NCI-H460 (cell line): Measurements from ENCODE around the gene KCNC1. TPM values are rescaled to one million over a fixed set of nuclear protein-coding genes. Genes with fewer than 3 reads are reported as not detected.

Source experiments
- DNase-seq: peaks from one replicate; pipeline ENCODE4 v3.0.0-alpha.2; 2016; ENCODE audit warnings: low read depth; ENCODE audit errors: extremely low read depth
- total RNA-seq: library from RNA; depleted of rRNA; stranded (reverse); fragments of >200 nt; shearing (Covaris generic); gene quantifications from 2 replicates; pipeline ENCODE4 v1.2.3, GENCODE V29; 2014

Gene KCNC1
- total RNA-seq, 1 experiment from 2014 or later: not detected

DNA sequence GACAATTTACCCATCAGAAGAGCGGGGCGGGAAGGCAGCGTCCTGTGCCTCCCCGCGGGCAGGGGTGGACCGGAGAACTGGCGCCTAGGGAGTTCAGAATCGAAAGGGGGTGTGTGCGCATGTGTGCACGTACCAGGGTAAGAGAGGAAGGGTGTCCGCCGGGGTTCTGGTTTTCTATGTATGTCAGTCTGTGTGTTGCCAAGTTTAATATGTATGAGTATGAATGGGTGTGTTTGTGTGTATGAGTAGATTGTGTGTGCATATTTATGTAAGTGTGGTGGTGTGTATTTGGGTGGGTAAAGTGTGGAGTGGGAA is 2.0 kb downstream of the KCNC1 start:
- DNase-seq: no peak

DNA sequence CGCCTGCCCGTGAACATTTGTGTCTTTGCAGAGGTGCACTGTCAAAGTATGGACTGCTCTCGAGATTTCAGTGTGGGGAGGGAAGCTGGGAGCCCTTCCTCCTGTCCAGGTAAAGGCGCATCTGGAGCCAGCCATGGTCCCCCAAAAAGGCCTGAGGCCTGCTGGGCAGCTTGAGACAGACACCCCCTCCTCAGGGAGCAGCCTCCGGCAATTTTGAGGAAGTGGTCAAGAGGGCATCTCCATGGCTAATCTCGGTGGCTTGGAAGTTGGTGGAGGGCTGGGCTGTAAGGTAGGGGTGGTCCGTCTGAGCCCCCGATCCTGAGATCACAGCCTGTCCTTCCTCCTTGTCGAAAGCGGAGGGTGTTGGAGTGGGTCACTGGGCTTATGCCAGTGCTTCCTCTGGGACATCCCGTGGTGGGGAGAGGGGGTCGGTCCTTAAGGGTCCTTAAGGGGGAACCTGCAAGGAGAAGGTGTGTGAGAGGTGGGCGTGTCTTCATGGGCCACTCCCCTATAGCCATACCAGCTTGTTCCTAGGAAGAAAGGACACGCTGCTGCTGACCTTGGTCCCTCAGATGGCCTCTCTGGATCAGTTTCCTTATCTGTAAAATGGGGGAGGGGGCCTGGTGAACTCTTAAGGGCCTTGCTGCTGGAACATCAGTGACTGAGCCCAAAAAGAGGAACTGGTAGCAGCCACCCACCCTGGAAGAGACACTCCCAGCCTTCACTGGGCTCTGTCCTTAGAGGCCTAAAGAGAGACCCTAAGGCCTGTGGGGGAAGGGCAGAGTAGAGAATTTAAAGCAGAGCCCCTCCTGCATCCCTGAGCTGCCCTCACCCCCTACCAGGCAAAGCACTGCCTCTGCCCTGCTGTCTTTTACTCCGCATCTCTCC is 2.6 kb downstream of the KCNC1 start:
- DNase-seq: no peak

DNA sequence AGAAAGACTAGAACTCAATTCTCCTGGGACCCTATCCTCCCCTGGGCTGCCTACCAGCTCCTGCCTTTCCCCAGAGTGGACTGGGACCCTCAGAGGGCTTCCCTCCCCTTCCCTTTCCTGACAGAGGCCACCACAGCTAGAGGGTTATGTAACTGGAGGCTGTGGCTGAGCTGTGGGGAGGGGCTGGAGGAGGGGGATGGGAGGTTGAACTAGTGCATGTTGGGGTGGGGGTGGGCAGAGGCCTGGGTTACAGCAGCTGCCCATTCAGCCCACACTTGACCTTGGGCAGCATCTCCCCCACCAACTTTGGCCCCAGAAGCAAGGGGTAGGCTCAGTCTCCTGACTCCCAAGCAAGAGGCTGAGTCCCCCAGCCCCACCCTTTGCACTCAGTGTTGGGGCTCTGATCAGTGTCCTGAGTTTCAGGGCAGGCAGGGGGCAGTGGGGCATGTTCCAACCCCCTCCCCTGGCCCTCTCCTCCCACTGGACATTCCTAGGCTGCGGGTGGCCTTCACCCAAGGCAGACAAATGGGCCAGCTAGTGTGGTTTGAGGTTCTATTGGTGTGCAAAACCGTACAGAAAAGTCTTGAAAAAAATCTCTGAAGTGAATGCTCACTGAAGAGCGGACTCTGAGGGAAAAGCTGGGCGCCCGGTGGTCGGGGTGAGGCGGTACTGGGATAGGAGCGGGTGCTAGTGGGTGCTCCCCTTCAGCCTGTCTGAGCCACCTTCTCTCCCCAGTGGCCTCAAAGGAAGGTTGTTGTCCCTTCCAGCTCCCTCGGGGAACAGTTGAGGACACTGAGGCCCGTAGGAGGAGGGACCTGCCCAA is 3.8 kb downstream of the KCNC1 start:
- DNase-seq: no peak

DNA sequence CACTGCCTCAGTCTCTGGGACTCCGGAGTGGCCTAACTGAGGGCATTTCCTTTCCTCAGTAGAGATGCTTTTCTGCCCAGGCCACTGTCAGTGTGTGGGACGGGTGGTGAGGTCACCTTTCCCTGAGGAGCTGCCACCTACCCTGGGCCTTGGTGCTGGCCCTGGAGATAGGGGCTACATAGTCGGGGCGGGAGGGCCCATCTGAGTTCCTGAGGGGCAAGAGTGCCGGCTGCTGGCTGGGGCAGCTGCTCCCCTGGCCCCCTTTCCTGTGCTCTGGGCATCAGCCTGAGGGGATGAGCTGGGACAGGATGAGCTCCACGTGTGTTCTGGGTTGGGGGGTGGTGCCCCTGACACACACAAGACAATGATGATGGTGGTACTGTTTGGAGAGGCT is 5.4 kb downstream of the KCNC1 start:
- DNase-seq: no peak

DNA sequence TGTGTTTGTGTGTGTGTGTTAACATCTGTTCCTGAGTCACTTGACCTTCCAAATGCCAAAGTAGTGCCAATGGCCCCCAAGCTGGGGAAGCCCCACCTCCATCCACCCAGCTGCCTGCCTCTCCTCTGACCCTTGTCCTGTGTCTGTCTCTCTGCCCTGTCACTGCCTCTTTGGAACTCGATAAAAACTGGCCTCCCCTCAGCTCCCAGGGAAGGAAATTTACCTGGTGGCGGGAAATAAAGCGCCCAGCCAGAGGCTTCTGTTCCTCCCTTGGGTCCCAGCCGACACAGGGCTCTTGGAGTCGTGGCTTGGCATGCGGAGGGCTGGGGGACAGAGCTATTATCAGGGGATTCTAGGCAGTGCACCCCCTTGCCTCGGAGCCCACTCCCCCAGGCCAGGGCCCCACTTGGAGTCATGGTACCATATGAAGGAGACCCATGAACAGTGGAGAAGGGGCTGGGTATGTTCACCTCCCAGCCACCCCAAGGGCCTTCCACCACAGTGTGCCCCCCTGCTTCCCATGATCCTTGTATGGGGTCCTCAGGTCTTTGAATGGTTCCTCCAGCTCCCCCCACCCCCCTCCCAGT is 6.2 kb downstream of the KCNC1 start:
- DNase-seq: no peak

DNA sequence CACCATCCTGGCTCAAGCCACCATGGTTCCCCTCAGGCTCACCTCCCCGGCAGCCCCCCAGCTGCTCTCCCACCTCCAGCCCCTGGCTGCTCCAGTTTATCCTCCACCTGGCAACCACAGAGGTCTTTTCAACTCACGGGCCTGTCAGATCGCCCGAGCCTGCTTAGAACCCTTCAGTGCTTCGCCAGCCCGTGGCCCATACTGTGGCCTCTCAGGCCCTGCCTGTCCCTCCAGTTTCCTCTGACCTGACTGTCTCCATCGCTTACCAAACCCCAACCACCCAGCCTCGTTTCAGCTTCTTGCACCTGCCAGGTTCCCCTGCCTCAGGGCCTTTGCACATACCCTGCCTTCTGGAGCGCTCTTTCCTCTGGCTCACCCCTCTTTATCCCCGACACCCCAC is 6.9 kb downstream of the KCNC1 start:
- DNase-seq: no peak

DNA sequence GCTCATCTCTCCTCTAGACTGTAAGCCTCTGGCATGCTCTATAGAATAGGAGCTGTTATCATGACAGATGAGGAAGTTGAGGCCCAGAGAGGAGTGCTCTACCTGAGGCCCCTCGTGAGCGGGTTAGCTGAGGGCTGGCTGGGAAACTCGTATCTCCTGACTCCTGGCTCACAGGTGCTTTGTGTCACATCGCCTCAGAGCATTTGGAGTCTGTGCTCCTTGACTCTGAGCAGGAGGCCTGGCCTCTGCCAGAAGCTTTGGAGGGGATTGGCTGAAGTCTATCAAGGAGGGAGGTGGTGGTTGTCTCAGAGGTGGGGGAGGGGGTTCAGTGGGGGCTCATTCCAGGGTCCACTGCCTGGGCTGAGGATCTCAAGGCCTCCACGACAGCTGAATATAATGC is 7.4 kb downstream of the KCNC1 start:
- DNase-seq: no peak

DNA sequence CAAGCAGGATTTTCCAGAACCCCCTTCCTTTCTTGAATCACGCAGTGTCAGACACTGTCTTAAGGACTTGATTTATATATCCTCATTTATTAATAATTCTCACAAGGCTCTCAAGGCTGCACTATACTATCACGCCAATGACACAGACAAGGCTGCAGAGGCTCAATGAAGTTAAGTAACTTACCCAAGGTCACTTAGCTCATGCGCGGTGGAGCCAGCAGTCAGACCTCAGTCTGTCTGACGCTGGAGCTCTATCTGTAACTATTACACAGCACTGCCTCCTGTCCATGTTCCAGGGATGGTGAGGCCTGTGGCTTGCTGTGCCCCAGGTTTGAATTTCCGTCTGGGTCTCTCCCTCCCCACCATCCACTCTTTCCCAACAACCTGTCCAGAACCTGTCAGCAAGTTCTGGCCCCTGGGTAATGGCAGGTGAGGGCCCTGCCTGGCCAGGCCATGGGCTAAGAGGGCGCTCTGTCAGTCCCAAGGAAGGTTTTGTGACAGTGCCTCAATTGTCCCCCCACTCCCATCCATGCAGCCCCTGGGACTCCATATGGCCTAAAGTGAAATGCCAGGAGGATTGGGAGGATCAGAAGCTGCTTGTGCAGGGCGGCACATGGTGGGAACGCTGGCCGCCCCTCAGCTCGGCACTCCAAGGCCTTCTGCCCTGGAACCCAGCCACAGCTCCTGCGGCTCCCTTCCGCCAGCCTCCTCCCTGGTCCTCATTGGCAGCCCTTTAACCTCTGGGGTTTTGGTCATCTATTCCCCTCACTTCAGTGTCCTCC is 8.6 kb downstream of the KCNC1 start:
- no peak for DNase-seq

DNA sequence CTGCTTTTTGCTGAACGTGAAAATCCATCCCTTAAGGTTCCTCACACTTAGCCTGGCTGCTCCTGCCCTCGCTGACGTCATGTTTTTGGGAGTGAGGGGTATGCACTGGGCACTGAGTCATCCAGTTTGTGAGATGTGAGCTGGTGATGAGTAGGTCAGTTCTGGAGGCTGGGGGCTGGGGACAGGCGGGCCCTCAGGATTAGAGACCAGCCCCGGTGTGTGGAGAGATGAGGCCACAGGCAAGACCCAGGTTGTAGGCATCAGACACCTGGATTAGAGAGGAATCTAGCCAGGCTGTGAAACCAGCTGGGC is 9.2 kb downstream of the KCNC1 start:
- no peak for DNase-seq

DNA sequence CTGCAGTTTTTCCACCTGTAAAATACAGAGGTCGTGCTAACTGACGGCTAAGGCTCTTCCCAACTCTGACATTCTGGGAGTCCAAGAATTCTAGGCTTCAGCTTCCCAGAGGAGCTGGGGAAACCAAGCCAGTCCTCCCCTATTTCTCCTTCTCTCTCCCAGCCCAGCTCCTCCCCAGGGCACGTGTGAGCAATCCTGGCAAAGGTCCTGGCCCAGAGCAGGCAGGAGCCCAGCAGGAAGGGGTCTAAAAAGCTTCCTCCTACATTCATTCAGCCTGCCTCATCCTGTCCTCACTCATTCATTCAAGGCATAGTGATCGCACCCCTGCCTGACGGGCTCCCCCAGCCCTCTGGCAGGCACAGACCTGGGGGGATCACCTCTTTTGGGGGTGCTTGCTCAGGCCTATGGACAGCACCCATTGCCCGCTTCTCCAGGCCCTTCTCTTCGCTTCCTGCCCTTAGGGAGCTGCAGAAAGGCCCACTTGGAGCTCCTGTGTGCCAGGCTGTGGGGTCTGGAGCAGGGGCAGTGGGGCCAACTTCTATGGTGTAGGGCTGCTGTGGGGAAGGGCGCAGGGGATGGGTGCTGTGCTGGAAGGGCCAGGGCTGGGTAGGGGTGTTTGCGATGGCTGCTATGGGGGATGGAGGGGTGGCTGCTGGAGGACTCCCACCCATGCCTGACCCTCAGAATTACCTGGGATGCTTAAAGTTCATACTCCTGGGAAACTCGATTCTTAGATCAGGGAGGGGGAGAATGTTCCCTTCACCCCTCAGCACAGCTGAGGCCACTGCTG is 9.8 kb downstream of the KCNC1 start:
- DNase-seq: no peak

DNA sequence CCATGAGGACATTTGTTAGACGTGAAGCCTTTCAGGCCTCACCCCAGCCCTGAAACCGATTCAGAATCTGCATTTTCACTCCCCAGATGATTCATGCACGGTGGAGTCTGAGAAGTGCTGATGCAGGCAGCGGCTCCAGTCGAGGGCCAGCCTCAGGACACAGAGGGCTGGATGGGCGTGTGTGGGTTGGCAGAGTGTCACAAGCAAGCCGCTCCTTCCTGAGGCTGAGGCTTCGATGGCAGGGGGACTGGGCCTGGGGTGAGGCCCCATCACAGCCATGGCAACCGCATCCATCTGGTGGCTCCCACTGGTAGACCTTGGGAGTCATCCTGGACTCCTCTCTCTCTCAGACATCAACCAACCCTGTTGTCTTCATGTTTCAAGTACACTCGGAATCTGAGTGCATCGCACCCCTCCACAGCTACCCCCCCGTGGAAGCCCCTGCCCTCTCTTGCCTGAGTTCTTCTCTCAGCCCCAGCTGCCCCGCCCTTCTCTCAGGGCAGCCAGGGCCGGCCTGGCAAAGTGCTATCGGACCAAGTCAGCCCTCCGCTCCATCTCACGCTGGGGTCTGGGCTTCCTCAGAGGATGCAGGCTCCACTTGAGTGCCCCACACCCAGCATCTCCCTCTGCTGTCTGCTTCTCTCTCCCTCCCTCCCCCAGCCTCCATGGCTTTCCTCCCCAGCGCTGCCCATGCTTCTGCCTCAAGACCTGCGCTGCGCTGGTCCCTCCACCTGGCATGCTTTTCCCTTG is 10.6 kb downstream of the KCNC1 start:
- DNase-seq: no peak

DNA sequence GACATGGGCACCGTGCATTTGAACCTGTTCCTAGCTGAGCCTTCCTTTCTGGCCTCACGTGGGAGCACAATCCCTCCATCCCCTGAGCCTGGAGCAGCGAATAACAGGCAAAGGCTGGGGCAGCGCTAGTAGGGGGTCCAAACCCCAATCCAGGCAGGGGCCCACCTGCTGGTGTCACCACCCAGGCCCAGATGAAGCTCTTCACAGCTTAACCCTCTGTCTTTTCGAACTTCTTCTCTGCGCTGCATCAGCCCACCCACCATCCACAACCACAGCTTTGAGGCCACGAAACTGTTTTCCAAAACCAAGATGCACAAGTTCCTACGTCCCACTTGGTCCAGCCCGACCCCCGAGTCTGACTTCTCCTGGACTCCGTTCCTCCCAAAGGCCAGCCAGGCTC is 11.5 kb downstream of the KCNC1 start:
- DNase-seq: no peak

DNA sequence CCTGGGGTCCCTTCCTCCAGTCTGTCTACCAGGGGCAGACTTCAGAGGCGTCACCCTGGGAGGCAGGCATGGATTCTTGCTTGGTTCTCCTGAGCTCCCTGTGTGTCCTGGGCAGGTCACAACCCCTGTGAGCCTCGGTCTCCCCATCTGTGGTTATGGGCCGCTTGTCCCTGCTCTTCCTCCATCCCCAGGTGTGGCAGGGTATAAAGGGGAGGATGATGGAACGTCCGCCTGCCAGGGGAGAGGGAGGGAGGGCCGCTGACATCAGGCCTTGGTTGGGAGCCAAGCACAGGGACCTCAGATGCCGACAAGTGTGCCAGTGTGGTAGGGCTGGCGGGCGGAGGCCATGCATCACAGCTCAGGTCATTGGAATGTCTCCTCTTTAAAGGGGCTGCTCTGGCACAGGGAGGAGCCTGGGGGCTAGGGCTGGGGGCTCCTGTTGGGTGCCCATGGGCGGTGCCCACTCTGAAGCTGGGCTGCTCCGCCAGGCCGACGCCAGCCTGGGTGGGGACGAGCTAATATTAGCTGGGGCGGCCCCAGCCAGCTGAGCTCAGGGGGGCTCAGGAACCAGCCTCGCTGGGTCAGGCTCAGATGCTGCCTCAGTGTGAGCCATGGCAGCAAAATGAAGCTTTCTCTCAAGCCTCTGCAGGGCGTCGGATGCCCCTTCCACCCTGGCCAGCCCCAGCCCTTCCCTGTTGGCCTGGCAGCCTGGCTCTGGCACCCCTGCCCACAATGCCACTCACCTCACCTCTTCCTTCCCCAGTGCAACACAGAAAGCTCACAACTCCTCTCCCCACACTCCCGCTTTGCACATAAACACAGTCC is 12.8 kb downstream of the KCNC1 start:
- DNase-seq: no peak

DNA sequence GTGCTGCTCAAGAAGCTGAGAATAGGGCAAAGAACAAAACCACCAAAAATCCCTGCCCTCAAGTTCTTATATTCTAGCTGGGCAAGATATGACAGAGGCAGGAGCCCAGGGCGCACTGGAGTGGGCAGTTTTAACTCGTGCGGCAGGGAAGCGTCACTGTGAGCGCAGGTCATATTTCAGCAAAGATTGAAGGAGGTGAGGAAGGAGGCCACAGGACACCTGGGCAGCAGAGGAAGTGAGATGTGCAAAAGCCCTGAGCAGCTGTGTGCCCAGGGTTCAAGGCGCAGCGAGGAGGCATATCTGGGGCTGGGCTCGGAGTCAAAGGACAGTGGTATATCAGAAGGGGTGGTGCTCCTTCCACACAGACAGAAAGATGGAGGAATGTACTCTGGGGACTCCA is 13.5 kb downstream of the KCNC1 start:
- no peak for DNase-seq

DNA sequence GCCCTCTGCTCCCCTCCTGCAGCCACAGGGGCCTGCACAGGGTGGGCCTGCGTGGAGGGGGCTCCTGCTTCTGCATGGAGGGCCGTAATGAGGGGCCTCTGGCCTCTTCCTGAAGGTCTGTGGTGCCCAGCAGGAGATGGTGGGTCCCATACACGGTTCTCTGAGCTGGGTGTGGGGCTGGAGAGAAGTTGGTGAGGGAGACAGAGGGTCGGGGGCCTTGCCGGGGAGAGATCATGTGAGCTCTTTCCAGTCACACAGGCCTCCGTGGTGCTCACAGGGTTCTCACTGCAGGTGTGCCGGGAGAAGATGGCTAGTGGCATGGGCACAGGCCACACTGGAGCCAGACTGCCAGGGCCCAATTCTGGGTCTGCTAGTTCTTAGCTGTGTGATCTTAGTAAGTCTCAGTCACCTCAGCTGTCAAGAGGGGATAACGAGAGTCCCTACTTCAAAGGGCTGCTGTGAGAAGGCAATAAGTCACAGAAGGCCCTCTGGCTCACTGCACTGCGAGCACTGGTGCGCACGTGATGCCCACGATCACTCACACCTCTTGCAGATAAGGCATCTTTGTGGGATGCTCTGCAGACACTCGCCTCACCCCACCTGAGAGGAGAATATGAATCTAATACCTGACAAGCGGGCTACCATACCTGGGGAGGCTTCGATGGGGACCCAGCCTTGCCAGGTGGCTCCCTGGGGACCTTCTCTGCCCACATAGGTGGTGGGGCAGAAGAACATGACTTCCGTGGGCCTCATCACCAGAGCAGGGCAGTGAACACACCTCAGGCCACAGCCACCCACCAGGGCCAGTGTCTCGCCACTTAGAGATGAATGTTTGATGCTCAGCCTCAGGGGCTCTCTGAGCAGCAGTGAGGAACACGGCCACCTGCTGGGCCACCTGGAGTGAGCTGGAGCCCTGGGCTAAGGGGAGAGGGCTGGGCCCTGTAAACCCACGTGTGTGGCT is 14.5 kb downstream of the KCNC1 start:
- no peak for DNase-seq

DNA sequence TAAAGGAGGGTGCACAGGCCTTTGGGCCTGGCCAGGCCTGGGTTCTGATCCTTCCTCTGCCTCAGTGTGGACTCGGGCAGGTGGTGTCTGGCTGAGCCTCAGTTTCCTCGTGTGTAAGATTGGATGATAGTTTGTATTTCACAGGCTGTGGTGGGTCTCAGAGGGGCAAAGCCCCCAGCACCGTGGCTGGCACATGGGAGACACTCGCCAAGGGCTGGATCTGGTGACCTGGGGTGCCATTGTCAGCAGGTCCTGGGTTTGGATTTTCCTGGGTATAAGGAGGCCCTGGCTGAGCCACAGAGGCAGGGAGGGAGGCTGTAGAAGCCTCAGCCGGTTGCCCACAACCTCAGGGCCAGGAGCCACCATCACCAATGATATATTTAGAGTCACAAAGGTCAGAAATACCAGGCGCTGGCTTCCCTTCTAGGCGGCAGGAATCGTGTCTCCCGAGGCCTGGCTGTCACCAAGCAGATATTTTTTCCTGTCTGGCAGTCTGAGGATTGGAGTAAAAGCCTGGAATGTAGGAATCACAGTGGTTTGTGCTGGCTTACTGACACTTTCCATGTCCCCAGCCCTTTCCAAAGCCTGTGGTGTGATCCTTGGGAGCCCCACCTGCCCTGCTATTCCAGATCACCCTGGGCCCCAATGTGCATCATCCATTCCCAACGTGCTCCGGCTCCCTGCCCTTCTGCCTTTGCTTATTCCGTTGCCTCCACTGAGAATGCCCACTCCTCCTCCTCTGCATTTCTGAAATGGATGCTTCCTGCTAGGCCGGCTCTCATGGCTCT is 15.6 kb downstream of the KCNC1 start:
- no peak for DNase-seq

DNA sequence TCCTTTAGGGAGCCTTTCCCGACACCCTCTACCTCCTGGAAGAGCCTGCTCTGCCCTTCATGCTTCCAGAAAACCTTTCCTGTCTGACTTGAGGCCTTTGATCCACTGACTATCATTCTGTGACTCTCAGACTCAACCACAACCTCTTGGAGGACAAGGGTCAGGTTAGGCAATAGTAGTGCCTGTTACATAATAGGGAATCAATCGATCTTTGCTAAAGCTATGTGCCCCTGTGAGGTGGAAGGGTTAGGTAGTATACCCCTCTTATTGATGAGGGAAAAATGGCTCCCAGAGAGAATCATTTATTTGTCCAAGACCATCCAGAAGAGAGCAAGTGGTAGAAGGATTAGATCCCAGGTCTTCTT is 16.2 kb downstream of the KCNC1 start:
- DNase-seq: no peak
